Natural killer cell (primary cell): ENCODE measurements around the gene ITGA7. TPM values are rescaled to one million over a fixed set of nuclear protein-coding genes. Genes with fewer than 3 reads are reported as not detected.
A peak's percentile ranks its signal among the peaks of the same experiment; 100 is the strongest.

Source experiments
- ATAC-seq, 3 donors: fragments of 150-1000 bp in 2 of 3; fragments of 200-7000 bp in 1 of 3; cut with Tn5 transposase; 1 replicate in 1 of 3; 2 replicates in 2 of 3; pipeline ENCODE4 v1.10.0; 2021; ENCODE audit warnings: mild to moderate bottlenecking in 2 of 3, moderate library complexity in 2 of 3
- DNase-seq, 2 donors: peaks; one replicate each; pipeline versions ENCODE4 v3.0.0 to v3.0.0-alpha.2; 2013 to 2021; ENCODE audit warnings: mixed read lengths in 1 of 2
- H3K27ac ChIP-seq: one replicate; pipeline ENCODE4 v1.5.1; 2013; ENCODE audit warnings: mild to moderate bottlenecking, low read length
- H3K27me3 ChIP-seq: one replicate; pipeline ENCODE4 v1.6.1; 2013; ENCODE audit warnings: low read length; ENCODE audit not compliant: control insufficient read depth, insufficient read depth
- H3K36me3 ChIP-seq: one replicate; pipeline ENCODE4 v1.6.1; 2013; ENCODE audit warnings: low read length; ENCODE audit not compliant: control insufficient read depth, insufficient read depth
- H3K4me1 ChIP-seq: one replicate; pipeline ENCODE4 v1.6.1; 2013; ENCODE audit warnings: low read length; ENCODE audit not compliant: control insufficient read depth, insufficient read depth
- H3K4me3 ChIP-seq: one replicate; pipeline ENCODE4 v1.5.1; 2013; ENCODE audit warnings: low read length
- H3K9me3 ChIP-seq: one replicate; pipeline ENCODE4 v1.6.1; 2013; ENCODE audit warnings: low read length; ENCODE audit not compliant: control insufficient read depth, insufficient read depth
- H3K27ac Mint-ChIP-seq, 2 donors: one replicate each; pipeline ENCODE4 v1.8.0; 2022; ENCODE audit warnings: mild to moderate bottlenecking in 2 of 2, mixed read lengths in 2 of 2, moderate library complexity in 1 of 2
- H3K27me3 Mint-ChIP-seq, 2 donors: one replicate each; pipeline ENCODE4 v1.8.0; 2022; ENCODE audit warnings: low read depth in 2 of 2, mixed read lengths in 2 of 2
- H3K36me3 Mint-ChIP-seq: one replicate; pipeline ENCODE4 v1.8.0; 2022; ENCODE audit warnings: mixed read lengths
- H3K4me1 Mint-ChIP-seq, 2 donors: one replicate each; pipeline ENCODE4 v1.8.0; 2022; ENCODE audit warnings: mixed read lengths in 2 of 2
- H3K4me3 Mint-ChIP-seq: one replicate; pipeline ENCODE4 v1.8.0; 2022; ENCODE audit warnings: mild to moderate bottlenecking, moderate library complexity, mixed read lengths
- H3K9me3 Mint-ChIP-seq, 2 donors: one replicate each; pipeline ENCODE4 v1.8.0; 2022; ENCODE audit warnings: mixed read lengths in 2 of 2
- CTCF ChIP-seq: fragments of 200-600 bp; IDR thresholded peaks from one replicate; pipeline ENCODE4 v1.8.0; 2022; ENCODE audit warnings: antibody characterized with exemption
- WGBS: methylation state at CpG from one replicate; pipeline ENCODE4 v1.1.7; 2013; ENCODE audit warnings: missing lambda C conversion rate; ENCODE audit not compliant: insufficient coverage; 5-methylcytosine and 5-hydroxymethylcytosine counted together
- intact Hi-C: fragments of 100-400 bp; cut with micrococcal nuclease; formaldehyde crosslinking; loops from one replicate; pipeline ENCODE4 v1.14.2; 2022
- total RNA-seq, 4 donors: library from RNA; stranded (reverse); fragments of 120-200 nt in 1 of 4; gene quantifications; one replicate each; pipeline versions ENCODE4 v1.2.3 to v1.2.4, GENCODE V29; 2013 to 2022

Gene ITGA7
- total RNA-seq, 3 donors from 2014 or later (not counting 1 experiment from before 2014, with no cell fraction given): 2.8 to 4.6 (median 4.3) TPM

- peak overlapping the region; percentile 87 for H3K4me3 Mint-ChIP-seq
- H3K9me3 Mint-ChIP-seq: no peaks in the 10 kb centered on the region
- H3K27me3 Mint-ChIP-seq: no peaks in the 10 kb centered on the region
- WGBS: 29% methylated on average over 3 of the region's 3 CpGs
- Histone ChIP-seq H3K36me3 (no peaks in the 10 kb centered on the region), H3K4me3 (peak overlapping the region; percentile 40), H3K27me3 (no peaks in the 10 kb centered on the region), H3K27ac (peak overlapping the region; percentile 72), H3K4me1 (peaks cover 41% of the 10 kb centered on the region), H3K9me3 (no peaks in the 10 kb centered on the region)
- TF ChIP-seq CTCF: no peak
- intact Hi-C loops: loop anchor here (2.0 to 5.0 kb wide), 2 partner anchors 185 to 723 kb away; partner anchors contain the start of gene PYM1
- H3K36me3 Mint-ChIP-seq: no peaks in the 10 kb centered on the region
- ATAC-seq (no peak), DNase-seq (no peak)
- peak overlapping the region; percentile 50 to 69 for H3K27ac Mint-ChIP-seq
- peaks cover 42 to 49% of the 10 kb centered on the region in 2 donors for H3K4me1 Mint-ChIP-seq
These were observed 34.4 kb upstream of the ITGA7 start for GRCh38 chr12:55741931-55742680.

GRCh38 chr12:55739025-55739378, 31.3 kb upstream of the ITGA7 start:
- Histone ChIP-seq H3K4me1 (peaks cover 32% of the 10 kb centered on the region), H3K27me3 (no peaks in the 10 kb centered on the region), H3K4me3 (no peak overlapping the region), H3K27ac (no peak overlapping the region), H3K9me3 (no peaks in the 10 kb centered on the region), H3K36me3 (no peaks in the 10 kb centered on the region)
- 91% methylated on average over 1 of the region's 2 CpGs for WGBS
- Mint-ChIP-seq H3K4me1 (peaks cover 38 to 39% of the 10 kb centered on the region in 2 donors), H3K9me3 (no peaks in the 10 kb centered on the region), H3K27ac (peak overlapping the region; percentile 86 to 94), H3K27me3 (no peaks in the 10 kb centered on the region), H3K36me3 (no peaks in the 10 kb centered on the region), H3K4me3 (peak overlapping the region; percentile 88)
- intact Hi-C loops: loop anchor here (2.0 to 10.0 kb wide), 6 partner anchors 58 to 446 kb away; partner anchors contain the start of genes ORMDL2, RPS26, SARNP and SMARCC2
- DNase-seq: no peak
- no peak for TF ChIP-seq CTCF
- no peak for ATAC-seq

- intact Hi-C loops: loop anchor here (1.0 to 10.0 kb wide), 9 partner anchors 8 to 446 kb away; partner anchors contain the start of genes ORMDL2, RPS26, SARNP and SMARCC2
- Mint-ChIP-seq H3K27me3 (no peaks in the 10 kb centered on the region), H3K36me3 (no peaks in the 10 kb centered on the region), H3K27ac (peak overlapping the region; percentile 86 to 94), H3K4me3 (peak overlapping the region; percentile 88), H3K9me3 (no peaks in the 10 kb centered on the region), H3K4me1 (peaks cover 36 to 38% of the 10 kb centered on the region in 2 donors)
- ATAC-seq: peak; percentile 62 to 76 (median 65)
- peaks cover 26% of the 10 kb centered on the region for H3K4me1 ChIP-seq
- H3K9me3 ChIP-seq: no peaks in the 10 kb centered on the region
- WGBS: 0% methylated on average over 14 of the region's 14 CpGs
- H3K36me3 ChIP-seq: no peaks in the 10 kb centered on the region
- H3K27ac ChIP-seq: peak overlapping the region; percentile 65
- TF ChIP-seq CTCF: peak; percentile 95
- H3K4me3 ChIP-seq: peak overlapping the region; percentile 52
- DNase-seq: peak; percentile 42 to 92
- no peaks in the 10 kb centered on the region for H3K27me3 ChIP-seq
These were observed 30.7 kb upstream of the ITGA7 start for GRCh38 chr12:55738123-55739024.
